Activated CD4-positive, alpha-beta T cell treated with anti-CD3 and anti-CD28 coated beads for 24 hours (primary cell): ENCODE measurements around the gene CLECL1.

Experiments
- DNase-seq, 2 donors: peaks; one replicate each; pipeline ENCODE4 v3.0.0-alpha.2; 2020; ENCODE audit warnings: low read depth in 2 of 2

CLECL1 gene

DNA sequence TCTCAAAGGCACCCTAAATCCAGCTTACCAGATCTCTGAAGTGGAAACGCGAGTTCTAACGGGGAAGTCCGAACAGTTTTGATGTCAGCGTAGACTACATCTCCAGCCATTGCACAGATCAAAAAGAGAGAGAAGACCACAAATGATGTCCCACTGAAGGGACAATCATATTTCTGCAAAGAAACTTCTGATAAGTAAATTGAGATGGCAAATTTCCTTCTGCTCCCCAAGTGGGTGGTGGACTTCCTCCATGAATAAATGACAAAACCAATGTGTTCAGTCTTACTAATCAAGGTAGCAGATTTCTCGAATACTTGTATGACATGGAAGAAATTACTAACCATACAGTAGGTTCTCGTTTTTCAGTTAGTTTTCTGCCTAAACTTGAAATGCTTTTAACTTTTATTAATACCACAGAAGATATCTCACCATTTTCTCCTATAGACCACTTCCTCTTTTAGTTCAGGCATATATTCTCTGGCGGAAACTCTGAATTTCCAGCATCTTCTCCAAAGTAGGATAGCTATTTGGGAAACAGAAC is at the start of gene CLECL1:
Gene CLECL1 (minus strand): TSS at position 177 of the 541 bp plus-strand sequence.
- DNase-seq: no peak

DNA sequence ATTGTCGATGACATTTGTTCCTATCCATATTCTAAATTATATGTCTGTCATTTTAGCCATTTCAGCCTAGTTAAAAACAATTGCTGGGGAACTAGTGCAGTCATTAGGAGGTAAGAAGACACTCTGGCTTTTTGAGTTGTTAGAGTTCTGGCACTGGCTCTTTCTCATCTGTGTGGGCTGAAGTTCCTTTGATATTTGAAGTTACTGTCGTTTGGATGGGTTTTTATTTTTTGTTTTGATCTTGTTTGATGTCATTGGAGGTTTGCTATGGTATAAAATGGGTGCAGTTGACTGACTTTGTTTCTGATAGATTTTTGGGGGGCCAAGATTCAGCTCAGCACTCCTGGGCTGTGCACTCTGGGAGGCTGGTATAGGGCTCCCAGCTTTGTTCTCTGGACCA is 48.5 kb upstream of the CLECL1 start:
- no peak for DNase-seq

DNA sequence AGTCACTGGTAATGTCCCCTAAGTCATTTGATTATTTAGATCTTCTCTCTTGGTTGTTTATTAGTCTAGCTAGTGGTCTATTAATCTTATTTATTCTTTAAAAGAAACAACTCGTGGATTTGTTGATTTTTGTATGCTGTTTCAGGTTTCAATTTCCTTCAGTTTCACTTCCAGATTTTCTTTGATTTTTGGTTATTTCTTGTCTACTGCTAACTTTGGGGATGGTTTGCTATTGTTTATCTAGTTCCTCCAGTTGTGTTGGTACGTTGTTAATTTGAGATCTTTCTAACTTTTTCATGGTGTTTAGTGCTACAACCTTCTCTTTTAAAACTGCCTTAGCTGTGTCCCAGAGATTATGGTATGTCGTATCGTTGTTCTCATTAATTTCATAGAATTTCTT is 46.3 kb upstream of the CLECL1 start:
- no peak for DNase-seq

DNA sequence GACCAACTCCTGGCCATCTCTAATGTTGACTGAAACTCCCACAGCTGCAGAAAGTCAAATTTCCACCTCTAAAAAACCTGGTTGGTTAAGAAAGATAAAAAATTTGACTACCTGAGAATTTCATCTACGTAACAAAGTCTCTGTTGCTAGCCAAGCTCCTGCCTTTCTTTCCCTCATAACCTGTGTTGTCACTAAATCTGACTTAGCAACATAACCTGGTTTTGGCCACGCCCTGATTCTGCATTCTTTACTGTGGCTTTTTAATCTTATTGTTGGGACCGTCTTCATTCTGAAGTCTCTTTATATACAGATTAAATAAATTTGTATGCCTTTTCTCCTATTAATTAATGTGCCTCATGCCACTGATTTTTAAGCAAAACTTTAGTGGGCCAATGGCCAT is 43.9 kb upstream of the CLECL1 start:
- DNase-seq: no peak

DNA sequence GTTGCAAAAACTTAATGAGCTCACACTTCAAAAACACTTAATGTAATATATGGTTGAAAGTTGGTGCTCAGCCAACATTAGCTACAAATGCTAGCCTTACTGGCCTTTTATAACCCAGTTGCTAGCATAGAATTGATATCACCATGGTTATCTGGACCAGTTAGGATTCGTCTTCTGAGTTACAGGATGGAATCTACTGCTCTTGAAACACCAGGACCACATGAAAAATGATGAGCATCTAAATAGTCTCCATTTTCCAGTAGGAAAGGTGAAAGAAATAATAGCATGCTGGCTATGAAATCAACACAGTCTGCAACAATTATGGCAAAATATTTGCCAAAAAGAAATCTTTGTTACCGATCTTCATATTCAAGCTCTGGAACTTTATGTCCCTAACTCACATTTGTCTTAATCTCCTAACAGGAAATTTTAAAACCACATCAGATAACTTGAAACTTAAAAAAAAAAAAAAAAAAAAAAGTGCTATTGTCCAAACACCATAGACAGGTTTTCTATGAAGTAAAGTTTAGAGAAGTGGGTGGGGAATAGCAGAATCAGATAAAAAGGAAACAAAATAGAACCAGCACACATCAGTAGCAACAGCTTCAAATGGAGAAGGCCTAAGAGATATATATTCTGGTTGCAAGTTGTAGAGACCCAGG is 40.5 kb upstream of the CLECL1 start:
- no peak for DNase-seq

DNA sequence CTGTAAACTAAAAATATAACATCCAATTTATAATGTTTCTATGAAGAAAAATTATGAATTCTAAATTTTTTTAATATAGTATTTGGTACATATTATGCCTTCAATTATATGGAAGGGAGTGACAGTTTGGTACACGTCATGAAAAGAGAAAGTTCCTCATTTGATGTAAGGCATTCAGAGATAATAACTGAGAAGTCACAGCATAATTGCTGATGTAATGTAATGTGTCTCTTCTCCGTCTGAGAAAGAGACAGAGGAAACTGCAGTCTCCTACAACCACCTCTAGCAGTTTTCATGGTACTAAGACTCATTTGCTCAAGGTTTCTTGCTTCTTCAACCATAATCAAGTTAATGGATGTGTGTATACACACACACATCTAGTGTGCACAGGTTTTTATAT is 30.1 kb upstream of the CLECL1 start:
- DNase-seq: no peak

DNA sequence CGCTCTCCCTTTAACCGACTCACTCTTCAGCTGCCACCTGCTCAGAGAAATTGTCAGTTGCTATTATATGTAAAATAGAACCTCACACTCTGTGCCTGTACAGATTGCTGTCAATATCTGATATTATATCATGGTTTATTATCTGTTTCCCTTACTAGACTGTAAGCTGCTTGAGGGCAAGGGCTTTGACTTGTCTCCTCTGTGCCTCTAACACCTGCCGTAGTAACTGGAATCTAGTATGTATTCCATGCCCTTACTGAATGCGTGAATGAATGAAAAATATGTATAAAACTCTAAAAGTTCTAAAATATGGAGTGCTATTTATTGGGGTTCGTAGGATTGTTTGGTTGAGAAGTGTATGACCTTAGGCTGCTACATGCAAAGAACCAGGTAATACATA is 29.5 kb upstream of the CLECL1 start:
- no peak for DNase-seq

DNA sequence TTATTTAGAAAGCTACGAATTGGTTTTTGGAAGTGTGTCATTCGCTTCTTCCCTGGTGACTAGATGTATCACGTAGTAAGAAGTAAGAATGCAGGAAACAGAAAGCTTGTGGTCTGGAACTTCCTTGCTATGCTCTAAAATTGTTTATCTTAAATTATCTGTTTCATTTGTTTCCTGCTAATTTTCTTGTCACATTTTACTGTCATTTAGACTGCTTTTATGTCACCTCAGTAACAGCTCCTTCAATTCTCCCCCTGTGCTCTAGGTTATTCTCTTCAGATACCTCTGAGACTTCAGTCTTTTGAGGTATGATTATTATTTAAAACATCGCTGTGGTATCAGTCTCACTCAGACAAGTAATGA is 28.5 kb upstream of the CLECL1 start:
- DNase-seq: no peak

DNA sequence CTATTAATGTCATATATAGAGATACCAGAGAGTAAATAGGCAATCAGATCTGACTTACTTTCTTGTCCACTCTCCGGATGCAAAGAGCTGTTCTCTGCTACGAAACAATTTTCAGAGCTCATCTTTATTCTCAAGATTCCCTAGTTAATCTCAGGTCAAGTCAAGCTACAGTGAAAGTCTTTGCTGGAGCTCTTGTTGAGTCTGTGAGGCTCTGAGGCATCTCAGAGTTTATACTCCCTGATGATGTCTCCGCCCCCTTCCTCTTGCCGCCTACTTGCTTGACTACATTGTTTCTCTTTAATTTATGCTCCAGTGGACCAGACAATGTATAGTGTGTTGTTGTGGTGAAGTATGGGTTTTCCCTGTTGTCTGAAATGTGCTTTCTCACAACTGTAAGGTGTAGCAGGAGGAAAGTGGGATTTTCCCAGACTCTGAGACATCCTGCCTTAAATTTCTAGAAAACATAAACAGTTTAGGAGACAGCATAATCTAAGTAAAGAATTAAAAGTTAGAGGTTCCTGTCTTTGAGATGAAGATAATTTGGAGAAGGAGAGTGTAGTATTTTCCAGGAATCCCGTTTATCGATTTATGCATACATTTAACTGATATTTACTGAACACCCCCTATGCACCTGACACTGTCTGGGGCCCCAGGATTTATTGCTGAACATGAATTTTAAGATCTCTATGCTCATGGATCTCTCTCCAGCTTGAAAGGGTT is 28.0 kb upstream of the CLECL1 start, which contains the start of gene CD69:
Gene CD69 (minus strand): TSS at position 203 of the 720 bp plus-strand sequence. CDS start 81 bp downstream, at position 122.
- peak; percentile 60 to 75 for DNase-seq

DNA sequence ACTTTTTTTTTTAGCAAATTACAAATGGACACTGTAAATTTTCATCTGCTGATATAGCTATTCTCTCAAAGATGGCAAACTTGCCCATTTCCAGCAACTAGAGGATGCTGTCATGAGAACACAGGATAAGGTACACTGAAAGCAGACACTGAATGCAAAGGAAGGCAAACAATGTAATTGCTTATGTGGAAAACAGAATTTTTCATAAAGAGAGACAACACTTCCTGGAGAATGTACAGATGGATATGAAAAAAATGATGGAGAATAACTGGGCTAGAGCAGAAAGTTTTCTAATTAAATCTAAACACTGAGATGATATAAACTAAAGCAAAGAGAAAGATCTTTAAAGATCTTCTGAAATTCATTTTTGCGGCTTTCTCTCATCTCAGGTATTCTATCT is 27.2 kb upstream of the CLECL1 start:
- no peak for DNase-seq

DNA sequence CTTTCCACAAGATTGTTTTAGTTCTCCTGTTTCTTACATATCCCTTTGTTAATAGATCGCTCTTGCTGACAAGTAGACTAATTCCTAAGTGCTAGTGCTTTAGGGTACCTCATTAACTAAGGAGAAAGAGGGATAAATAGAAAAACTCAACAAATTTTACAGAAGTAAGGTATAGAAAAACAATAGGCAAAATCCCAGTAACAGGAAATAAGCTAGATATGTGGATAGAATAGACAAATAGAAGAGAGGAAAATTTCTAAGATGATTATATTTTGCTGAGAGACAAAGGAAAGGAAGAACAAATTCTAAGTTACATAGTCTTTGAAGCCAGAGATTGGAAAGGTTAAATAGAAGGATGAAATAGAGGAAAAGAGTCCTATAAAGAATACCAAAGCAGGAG is 26.8 kb upstream of the CLECL1 start:
- no peak for DNase-seq

DNA sequence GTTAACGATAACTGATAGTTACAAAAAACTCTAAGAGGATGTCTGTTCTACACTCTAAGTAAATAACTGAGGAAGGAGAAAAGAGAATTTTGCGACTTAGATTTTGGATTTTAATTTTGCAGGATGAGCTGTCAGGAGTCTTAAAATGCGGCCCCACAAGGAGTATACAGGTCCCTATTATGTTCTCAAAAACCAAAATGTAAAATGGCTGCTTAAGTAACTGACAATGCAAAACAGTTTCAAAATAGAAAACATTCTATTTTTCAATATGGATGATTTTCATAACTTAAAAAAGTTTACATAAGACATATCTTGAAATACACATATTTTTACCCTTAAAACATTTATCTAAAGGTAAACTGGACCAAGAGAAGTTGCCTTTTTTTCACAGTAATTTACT is 25.2 kb upstream of the CLECL1 start:
- DNase-seq: no peak

DNA sequence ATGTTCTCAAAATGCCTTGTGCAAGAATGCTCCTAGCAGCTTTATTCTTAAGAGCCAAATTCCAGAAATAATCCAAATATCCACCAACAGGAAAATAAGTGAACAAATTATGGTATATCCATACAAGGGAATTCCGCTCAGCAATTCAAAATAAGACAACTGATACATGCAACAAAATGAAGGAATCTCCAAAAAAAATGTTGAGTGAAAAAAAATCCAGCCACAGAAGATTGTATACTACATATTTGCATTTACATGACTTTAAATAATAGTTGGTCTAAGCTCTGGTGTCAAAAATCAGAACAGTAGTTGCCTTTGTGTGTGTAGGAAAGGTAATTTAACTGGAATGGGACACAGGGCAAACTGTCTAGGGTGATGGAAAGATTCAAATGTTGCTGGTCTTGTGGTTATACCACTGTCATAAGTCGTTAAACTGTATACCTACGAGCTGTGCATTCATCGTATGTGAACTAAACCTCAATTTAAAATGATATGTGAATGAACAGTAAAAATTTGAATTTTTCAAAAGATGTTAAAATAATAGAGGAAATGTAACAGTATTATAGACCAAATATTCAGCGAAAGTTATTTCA is 24.6 kb upstream of the CLECL1 start:
- DNase-seq: no peak

DNA sequence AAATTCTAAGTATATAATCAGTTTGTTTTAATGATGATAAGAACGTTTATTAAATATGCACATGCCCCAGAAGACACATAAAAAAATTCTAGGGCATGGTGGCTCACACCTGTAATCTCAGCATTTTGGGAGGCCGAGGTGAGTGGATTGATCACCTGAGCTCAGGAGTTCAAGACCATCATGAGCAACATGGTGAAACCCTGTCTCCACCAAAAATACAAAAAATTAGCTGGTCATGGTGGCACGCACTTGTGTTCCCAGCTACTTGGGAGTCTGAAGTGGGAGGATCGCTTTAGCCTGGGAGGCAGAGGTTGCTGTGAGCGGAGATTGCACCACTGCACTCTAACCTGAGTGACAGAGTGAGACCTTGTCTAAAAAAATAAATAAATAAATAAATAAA is 23.8 kb upstream of the CLECL1 start:
- no peak for DNase-seq

DNA sequence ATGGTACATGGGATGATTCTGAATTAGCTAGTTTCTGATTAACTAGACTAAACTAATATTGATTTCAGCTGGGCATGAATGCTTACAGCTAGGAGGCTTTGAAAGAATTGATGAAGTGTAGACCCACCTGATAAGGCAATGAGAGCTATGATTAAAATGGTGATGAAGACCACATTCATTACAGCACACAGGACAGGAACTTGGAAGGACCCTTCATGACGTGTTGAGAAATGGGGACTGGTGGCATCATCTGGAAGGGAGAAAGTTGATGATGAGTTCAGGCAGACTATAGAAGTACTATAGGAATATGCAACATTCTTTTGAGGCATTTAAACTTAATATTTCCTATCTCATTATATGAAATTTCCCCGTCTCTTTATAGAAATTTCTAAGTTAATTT is 23.3 kb upstream of the CLECL1 start:
- DNase-seq: no peak

DNA sequence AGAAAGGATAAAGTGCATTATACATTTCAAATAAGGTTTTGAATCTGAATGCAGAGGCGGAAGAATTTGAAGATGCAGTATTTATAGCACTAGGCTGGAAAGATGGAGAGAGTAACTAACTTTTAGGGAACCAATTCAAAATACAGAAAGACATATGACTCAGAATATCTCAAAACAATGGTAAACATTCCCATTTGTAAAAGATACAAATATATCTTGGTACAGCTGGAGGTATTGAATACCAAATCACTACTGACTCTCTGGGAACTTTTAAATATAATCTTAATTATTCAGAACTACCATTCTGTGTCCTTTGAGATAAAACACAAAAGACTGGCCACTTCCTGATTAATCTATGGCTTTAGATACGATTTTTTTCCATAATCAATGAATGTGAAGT is 22.7 kb upstream of the CLECL1 start:
- no peak for DNase-seq

DNA sequence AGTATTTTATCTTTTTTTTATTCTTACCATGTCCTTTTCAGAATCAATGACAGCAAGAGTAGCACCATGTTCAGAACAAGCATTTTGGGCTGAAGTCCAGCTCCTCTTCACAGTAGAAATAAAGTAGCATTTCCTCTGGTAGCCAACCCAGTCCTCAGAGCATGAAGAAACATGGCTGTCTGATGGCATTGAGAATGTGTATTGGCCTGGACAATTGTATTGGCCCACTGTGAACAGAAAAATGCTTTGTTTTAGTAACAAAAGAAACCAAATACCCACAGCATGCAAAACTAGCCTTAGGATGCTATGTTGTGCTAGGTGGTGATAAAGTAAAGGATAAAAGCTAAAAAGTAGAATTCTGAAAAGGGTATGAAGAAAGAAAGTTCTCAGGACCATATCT is 22.1 kb upstream of the CLECL1 start:
- no peak for DNase-seq

DNA sequence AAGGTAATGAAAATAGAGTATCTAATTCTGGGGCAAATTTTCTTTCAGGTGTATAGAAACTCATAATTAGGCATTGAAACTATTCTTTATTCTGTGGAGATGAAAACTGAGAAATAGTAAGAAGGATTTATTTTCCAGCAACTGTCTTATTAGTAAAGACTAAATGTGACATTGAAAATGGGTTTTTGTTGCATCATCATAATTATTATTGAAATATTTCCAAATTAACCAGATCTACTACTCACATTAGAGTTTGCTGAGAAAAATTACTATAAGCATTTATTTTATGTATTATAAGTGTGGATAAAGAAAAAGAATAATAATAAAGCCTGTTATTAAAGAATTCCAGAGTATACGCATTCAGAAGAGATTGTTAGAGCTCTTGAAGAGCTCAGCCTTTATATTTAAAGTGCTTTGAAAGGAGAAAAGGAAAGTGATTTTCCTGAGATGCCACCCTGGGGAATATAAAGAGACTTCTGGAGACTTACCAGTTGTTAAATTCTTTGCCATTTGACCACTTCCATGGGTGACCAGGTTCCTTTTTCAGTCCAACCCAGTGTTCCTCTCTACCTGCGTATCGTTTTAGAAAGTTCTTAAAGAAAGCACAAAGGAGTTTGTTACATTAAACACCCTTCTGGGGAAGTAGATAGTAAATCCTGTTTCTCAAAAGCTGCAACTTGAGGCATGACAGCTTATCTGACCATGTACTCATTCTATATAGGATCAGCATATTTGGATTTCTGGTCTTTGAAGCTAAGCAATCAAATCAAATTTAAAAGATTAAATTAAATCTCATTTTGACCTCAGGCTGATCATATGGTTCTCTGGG is 21.4 kb upstream of the CLECL1 start:
- no peak for DNase-seq

DNA sequence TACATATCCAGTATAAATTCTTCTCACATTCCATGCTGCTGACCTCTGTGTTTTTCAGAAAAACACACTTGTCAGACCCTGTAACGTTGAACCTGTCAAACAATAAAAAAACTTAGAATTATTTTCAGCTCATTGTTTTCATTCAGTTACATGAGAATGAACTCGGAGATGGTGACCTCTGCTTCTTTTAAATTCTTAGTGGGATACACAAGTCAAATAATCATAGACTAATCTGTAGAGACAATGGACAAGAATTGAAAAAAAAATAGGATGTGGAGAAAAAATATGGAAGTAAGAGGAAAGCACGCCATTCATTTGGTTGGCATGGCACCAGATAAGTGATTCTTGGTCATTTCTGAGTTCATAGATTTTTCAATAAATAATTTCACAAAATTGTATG is 20.6 kb upstream of the CLECL1 start:
- no peak for DNase-seq

DNA sequence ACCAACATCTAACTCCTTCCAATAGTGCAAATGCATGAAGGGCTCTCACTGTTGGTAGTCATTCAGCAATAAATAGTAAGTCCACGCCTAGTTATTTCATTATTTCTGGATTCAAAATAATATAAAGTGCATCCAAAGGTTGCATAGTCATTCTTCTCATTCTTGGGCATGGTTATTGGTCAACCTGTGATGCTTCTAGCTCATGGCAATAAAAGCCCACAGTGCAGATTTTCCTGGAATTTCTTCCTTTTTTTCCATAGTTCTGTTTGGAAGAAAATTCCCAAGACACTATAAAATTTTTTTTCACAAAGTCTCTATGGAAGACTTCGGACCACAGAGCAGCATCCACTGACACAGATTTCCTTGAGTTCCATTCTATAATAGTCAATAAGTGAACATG is 20.2 kb upstream of the CLECL1 start:
- DNase-seq: no peak

DNA sequence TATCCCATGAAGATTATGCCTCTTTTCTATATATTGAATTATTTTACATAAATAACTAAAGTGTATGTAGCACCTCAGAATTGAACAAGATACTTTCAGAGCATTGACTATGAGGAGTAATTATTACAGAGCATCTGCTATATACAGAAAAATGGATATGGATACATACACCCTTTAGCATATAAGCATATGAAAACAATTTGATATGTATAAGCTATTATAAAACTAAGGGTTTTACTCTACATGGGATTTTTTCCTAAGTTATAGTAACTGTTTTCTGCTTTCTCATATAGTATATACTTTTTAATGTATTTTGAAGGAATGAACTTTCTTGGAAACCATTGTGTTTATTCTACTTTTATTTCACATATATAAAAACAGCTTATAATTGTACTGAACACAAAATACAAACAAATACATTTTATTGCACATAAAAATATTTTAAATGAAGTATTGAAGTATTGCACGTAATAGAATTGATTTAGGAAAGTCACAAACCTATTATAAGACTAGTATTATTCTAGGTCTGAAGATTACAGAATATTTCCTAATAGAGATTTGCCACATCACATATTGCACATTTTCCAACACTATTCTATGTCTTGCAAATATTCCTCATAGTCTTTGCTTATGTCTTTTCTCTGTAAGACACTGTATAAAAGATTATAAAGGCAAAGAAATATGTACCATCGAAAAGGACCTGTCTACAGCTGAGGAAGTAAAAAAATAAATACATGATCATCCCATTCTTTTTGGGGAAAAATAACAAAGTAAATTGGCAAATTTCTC is 19.4 kb upstream of the CLECL1 start:
- no peak for DNase-seq
